OCI-LY3 (cell line): ENCODE measurements around the gene POLR2E.

ENCODE experiments used
- H2AFZ ChIP-seq: fragments of 200-600, 300-600 bp; shearing (Covaris generic); 2 replicates; pipeline ENCODE4 v1.6.0; 2014; ENCODE audit warnings: antibody characterized with exemption, low read depth, low read length
- H3K27ac ChIP-seq: fragments of 200-600, 300-600 bp; sonication (generic); 2 replicates; pipeline ENCODE4 v1.5.1; 2014; ENCODE audit warnings: mild to moderate bottlenecking, low read length, moderate library complexity, mixed read lengths
- H3K27me3 ChIP-seq: fragments of 200-600, 300-600 bp; sonication (generic); 2 replicates; pipeline ENCODE4 v1.6.1; 2014; ENCODE audit warnings: low read depth, low read length, mixed read lengths
- H3K36me3 ChIP-seq: fragments of 200-600, 300-600 bp; sonication (generic); replicated peaks from 2 replicates; pipeline ENCODE3; 2014; ENCODE audit warnings: low read depth, low read length, mixed read lengths
- H3K4me1 ChIP-seq: fragments of 300-600, 200-600 bp; sonication (generic); 2 replicates; pipeline ENCODE4 v1.6.1; 2014; ENCODE audit warnings: low read length, mixed read lengths
- H3K4me2 ChIP-seq: fragments of 200-600, 300-600 bp; sonication (generic); 2 replicates; pipeline ENCODE4 v1.6.1; 2014; ENCODE audit warnings: low read length, mixed read lengths
- H3K4me3 ChIP-seq: fragments of 300-600, 200-600 bp; sonication (generic); 2 replicates; pipeline ENCODE4 v1.5.1; 2014; ENCODE audit warnings: antibody characterized with exemption, mild to moderate bottlenecking, low read length, moderate library complexity
- H3K79me2 ChIP-seq: fragments of 300-600, 200-600 bp; shearing (Covaris generic); 2 replicates; pipeline ENCODE4 v1.6.1; 2014; ENCODE audit warnings: mild to moderate bottlenecking, low read length, mixed read lengths
- H3K9ac ChIP-seq: fragments of 300-600, 200-600 bp; shearing (Covaris generic); 2 replicates; pipeline ENCODE4 v1.6.0; 2014; ENCODE audit warnings: mild to moderate bottlenecking, low read length, moderate library complexity
- H3K9me3 ChIP-seq: fragments of 200-600, 300-600 bp; shearing (Covaris generic); 2 replicates; pipeline ENCODE4 v1.6.1; 2014; ENCODE audit warnings: low read length, mixed read lengths; ENCODE audit not compliant: insufficient read depth
- H4K20me1 ChIP-seq: fragments of 200-600, 300-600 bp; sonication (generic); 2 replicates; pipeline ENCODE4 v1.6.1; 2016; ENCODE audit warnings: low read length, mixed read lengths; ENCODE audit not compliant: insufficient read depth
- CTCF ChIP-seq: fragments of 200-600, 300-600 bp; sonication (generic); IDR thresholded peaks from 2 replicates; pipeline ENCODE4 v1.5.1; 2014; ENCODE audit warnings: antibody characterized with exemption, low read length, low read depth
- EZH2phosphoT487 ChIP-seq: fragments of 200-600 bp; shearing (Covaris generic); IDR thresholded peaks from 2 replicates; pipeline ENCODE4 v1.6.1; 2018; ENCODE audit warnings: antibody characterized with exemption, mixed run types, low read depth

The POLR2E gene

GRCh38 chr19:1066251-1066747 lies 28.9 kb downstream of the POLR2E start:
- TF ChIP-seq EZH2phosphoT487: no peak
- H3K4me3 ChIP-seq: peak overlapping the region; percentile 95
- peaks cover 15% of the 10 kb centered on the region for H3K36me3 ChIP-seq
- peaks cover 25% of the 10 kb centered on the region for H3K4me1 ChIP-seq
- no peak overlapping the region for H3K27ac ChIP-seq
- H3K27me3 ChIP-seq: no peaks in the 10 kb centered on the region
- H3K4me2 ChIP-seq: peak overlapping the region; percentile 98
- H4K20me1 ChIP-seq: no peaks in the 10 kb centered on the region
- peaks cover 31% of the 10 kb centered on the region for H3K79me2 ChIP-seq
- H3K9me3 ChIP-seq: no peaks in the 10 kb centered on the region
- no peak overlapping the region for H2AFZ ChIP-seq
- H3K9ac ChIP-seq: peak overlapping the region; percentile 93

- Histone ChIP-seq H3K79me2 (peaks cover 26% of the 10 kb centered on the region), H3K9me3 (no peaks in the 10 kb centered on the region), H3K27ac (no peak overlapping the region), H3K4me2 (no peak overlapping the region), H3K27me3 (no peaks in the 10 kb centered on the region), H3K4me1 (peaks cover 25% of the 10 kb centered on the region), H2AFZ (no peak overlapping the region), H4K20me1 (no peaks in the 10 kb centered on the region), H3K4me3 (no peak overlapping the region), H3K36me3 (peaks cover 11% of the 10 kb centered on the region), H3K9ac (no peak overlapping the region)
- TF ChIP-seq CTCF (no peak), EZH2phosphoT487 (no peak)
Observed at GRCh38 chr19:1065606-1066109, 29.5 kb downstream of the POLR2E start.

GRCh38 chr19:1064661-1065605 lies 30.2 kb downstream of the POLR2E start:
- peak overlapping the region; percentile 56 for H3K4me2 ChIP-seq
- no peaks in the 10 kb centered on the region for H4K20me1 ChIP-seq
- H3K4me1 ChIP-seq: peaks cover 25% of the 10 kb centered on the region
- H3K4me3 ChIP-seq: peak overlapping the region; percentile 51
- TF ChIP-seq EZH2phosphoT487: no peak
- peak; percentile 54 for TF ChIP-seq CTCF
- peaks cover 24% of the 10 kb centered on the region for H3K79me2 ChIP-seq
- no peaks in the 10 kb centered on the region for H3K9me3 ChIP-seq
- H3K27me3 ChIP-seq: no peaks in the 10 kb centered on the region
- peaks cover 10% of the 10 kb centered on the region for H3K36me3 ChIP-seq
- H2AFZ ChIP-seq: no peak overlapping the region
- H3K27ac ChIP-seq: no peak overlapping the region
- peak overlapping the region; percentile 25; the same call in 1 of the 2 replicates for H3K9ac ChIP-seq

- Histone ChIP-seq H3K9ac (no peak overlapping the region), H3K27me3 (no peaks in the 10 kb centered on the region), H3K9me3 (no peaks in the 10 kb centered on the region), H3K4me2 (peak overlapping the region; percentile 56; the same call in 1 of the 2 replicates), H3K4me3 (no peak overlapping the region), H3K79me2 (peaks cover 18% of the 10 kb centered on the region), H3K4me1 (peaks cover 19% of the 10 kb centered on the region), H2AFZ (no peak overlapping the region), H4K20me1 (no peaks in the 10 kb centered on the region), H3K27ac (no peak overlapping the region), H3K36me3 (peaks cover 7% of the 10 kb centered on the region)
- TF ChIP-seq CTCF (no peak), EZH2phosphoT487 (no peak)
Observed at GRCh38 chr19:1063909-1064660, 31.1 kb downstream of the POLR2E start.
